Raji (cell line): ENCODE results near the gene FOSL1.

Experiments
- POLR2A ChIP-seq: IDR thresholded peaks from 2 replicates; pipeline ENCODE4 v1.6.1; 2011; ENCODE audit warnings: low read depth, low read length, control low read depth; ENCODE audit not compliant: insufficient read depth

FOSL1 gene

GRCh38 chr11:65865550-65866172, 34.5 kb downstream of the FOSL1 start:
- no peak for TF ChIP-seq POLR2A

- no peak for TF ChIP-seq POLR2A
These were observed 35.3 kb downstream of the FOSL1 start for GRCh38 chr11:65864706-65865471.

- no peak for TF ChIP-seq POLR2A
These were observed 36.1 kb downstream of the FOSL1 start for GRCh38 chr11:65863889-65864705.

GRCh38 chr11:65862941-65863888, 37.0 kb downstream of the FOSL1 start:
- no peak for TF ChIP-seq POLR2A

- no peak for TF ChIP-seq POLR2A
These were observed 37.9 kb downstream of the FOSL1 start for GRCh38 chr11:65862191-65862735.

GRCh38 chr11:65861533-65862183, 38.5 kb downstream of the FOSL1 start:
- no peak for TF ChIP-seq POLR2A

GRCh38 chr11:65861165-65861505, 39.1 kb downstream of the FOSL1 start:
- TF ChIP-seq POLR2A: no peak

- TF ChIP-seq POLR2A: peak; percentile 80
These were observed 39.7 kb downstream of the FOSL1 start, which contains the start of gene MUS81 for GRCh38 chr11:65860278-65861164. MUS81 (plus strand) TSS chr11:65860433; CDS start chr11:65860754, 321 bp downstream.

GRCh38 chr11:65859812-65860277, 40.3 kb downstream of the FOSL1 start:
- peak; percentile 2; the same call in 1 of the 2 replicates for TF ChIP-seq POLR2A

- TF ChIP-seq POLR2A: peak; percentile 93
These were observed 40.9 kb downstream of the FOSL1 start for GRCh38 chr11:65859095-65859811.

GRCh38 chr11:65858681-65859087, 41.5 kb downstream of the FOSL1 start:
- TF ChIP-seq POLR2A: no peak
